HG03045 (cell line): ENCODE data around the gene ME2.
"Not testable (repeated sequence)": the region's sequence is repeated elsewhere in the genome, so short reads cannot be mapped to it uniquely, and the experiment has no call there.

Source experiments
- ATAC-seq: cut with Tn5 transposase; IDR thresholded peaks from one replicate; pipeline ENCODE4 v1.9.1; 2021; ENCODE audit warnings: mild to moderate bottlenecking, moderate library complexity; ENCODE audit not compliant: unreplicated experiment

The ME2 gene

DNA sequence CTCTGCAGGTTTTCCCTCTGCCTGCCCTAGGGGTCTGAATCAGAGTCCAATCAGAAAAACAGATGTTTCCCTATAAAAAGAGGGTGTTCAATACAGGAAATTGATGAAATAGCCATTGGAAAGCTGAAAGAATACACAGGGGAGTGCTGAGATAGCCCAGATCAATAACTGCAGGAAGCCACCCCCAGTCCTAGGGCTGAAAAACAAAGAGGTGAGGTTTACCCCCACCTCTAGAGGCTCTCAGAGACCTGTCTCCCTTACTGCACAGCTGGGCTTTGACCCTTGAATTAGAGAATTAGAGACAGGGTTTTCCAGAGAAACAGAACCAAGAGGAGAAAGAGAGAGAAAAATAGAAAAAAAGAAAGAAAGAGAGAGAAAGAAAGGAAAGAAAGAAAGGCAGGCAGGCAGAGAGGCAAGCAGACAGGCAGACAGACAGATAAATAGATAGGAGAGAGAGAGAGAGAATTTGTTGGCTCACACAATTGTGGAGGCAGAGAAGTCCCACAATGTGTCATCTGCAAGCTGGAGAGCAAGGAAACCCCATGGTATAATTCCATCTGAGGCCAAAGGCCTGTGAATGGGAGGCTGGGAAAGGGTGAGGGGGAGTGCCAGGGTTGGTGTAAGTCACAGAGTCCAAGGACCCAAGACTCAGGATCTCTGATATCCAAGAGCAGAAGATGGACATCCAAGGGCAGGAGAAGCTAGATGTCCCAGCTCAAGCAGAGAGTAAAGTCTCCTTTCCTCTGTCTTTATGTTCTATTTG is 18.9 kb upstream of the ME2 start:
- ATAC-seq, result no peak

DNA sequence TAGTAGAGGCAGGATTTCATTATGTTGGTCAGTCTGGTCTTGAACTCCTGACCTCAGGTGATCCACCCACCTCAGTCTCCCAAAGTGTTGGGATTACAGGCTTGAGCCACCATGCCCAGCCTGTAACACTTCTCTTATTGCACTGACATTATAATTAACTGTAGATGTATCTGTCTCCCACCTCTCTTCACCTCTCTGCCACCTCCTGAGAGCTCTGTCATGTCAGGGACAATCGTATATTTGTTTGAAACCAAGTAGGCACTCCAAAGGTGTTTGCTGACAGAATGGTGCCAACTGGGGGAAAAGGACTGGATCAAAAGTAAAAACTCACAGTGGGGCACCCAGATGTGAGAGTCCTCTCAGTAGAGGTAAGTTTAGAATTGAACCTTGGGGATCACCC is 17.3 kb upstream of the ME2 start:
- ATAC-seq, result no peak

DNA sequence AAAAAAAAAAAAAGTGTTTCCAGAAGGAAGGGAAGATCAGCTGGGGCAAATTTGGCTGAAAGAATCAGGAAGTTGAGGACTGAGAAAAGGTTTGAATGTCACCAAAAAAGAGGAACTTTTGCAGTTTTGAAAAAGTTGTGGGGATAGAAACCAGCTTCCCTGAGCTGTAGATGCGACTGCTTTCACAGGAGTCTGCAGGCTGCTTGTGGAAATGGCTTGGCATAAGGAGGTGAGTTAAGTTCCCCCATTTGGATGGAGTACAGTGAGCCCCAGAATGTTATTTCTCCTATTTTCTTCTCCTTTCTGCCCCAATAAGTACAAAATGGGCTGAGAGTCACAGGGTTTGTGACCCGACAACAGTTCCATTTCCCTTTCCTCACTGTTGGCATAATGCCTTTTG is 16.5 kb upstream of the ME2 start:
- no peak for ATAC-seq

DNA sequence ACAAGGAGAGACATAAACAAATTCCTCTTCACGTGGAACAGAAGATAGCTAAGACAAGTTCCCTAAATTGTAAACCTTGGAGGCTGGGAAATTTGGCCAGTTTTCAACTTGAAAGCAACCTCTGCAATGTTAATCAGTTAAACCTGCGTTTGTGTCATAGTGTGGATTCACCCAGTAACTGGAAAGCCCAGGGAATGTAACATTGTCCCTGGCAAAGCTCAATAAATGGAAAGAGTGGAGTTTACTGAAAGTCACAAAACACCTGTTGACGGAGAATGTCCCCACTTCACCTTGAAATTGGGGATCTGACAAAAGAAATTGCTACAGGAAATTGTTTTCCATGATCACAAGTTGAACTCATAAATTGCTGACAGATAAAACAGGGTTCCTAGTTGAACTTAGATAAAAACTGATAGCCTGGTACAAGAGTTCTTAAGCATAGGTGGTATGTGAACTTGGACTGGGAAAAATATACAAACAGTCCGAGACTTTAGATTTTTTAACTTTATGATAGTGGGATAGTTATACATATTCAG is 15.0 kb upstream of the ME2 start:
- ATAC-seq, result no peak

DNA sequence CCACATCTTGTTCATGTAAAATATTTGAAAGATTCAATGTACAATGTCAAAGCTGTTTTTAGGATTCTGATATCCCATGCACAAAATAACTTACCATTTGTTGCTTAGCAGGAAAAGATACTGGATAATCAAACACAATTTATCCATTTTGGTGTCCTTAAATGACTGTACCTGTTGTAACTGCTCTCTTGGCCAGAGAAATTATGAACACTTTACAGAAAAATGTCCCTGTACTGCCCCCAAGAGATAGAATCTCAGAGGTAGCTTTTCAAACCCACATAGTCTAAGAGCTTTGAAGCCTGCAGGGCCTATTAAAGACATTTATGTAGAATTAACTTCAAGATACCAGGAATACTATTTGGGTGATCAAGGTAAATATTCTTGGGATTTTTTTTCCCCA is 12.2 kb upstream of the ME2 start:
- no peak for ATAC-seq

DNA sequence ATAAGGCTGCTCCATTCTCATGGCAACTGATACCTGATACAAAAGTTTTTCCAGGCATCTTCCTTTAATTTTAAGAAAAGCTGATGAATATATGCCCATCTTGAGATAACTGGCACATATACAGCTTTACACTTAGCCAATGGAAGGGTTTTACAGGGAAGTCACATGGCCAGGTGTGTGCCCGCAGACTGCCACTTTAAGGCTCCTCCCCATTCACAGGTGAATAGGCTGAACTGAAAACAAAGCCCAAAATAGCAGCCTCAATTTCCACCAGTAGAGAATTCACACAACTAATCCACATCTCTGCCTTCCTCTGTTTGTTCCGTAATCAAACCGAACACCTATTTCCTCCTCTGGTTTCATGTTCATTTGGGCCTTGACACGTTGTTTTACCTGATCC is 9.8 kb upstream of the ME2 start:
- no peak for ATAC-seq

DNA sequence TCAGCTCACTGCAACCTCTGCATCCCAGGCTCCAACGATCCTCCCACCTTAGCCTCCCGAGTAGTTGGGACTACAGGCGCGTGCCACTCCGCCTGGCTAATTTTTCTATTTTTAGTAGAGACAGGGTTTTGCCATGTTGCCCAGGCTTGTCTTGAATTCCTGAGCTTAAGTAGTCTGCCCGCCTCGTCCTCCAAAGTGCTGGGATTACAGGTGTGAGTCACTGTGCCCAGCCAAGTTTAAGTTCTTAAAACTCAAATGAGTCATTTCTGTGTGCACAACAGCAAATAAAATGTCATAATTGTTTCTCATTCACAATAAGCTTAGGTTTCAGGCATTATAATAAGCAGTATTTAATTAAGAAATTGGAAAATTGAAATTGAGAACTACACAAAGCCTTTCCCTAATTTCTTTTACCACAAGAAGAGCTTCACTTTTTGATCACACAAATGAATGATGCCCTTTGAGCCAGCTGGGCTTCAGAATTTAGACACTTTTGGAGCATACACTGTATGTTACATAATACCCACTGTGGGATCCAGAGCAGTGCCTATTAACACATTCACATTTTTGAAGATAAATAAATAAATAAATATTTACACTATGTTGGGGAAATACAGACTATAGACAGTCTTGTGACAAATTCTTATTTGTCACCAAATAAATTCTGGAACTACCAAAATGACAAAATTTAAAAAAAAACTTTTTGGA is 8.6 kb upstream of the ME2 start:
- no peak for ATAC-seq

DNA sequence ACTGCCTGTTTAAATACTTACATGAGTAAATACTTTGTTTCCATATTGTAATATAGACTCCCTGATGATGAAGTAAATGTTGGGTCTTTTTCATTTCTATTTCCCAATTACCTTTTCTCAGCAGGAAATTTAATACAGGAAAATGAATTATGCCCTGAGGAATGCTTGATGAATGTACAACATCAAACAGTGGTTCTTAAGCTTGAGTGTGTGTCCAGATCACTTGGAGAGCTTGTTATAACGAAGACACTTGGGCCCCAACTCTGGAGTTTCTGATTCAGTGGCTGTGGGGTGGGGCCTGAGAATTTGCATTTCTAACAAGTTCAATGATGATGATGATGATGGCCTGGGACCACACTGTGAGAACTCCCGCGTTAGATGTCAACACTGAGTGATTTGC is 7.1 kb upstream of the ME2 start:
- no peak for ATAC-seq

DNA sequence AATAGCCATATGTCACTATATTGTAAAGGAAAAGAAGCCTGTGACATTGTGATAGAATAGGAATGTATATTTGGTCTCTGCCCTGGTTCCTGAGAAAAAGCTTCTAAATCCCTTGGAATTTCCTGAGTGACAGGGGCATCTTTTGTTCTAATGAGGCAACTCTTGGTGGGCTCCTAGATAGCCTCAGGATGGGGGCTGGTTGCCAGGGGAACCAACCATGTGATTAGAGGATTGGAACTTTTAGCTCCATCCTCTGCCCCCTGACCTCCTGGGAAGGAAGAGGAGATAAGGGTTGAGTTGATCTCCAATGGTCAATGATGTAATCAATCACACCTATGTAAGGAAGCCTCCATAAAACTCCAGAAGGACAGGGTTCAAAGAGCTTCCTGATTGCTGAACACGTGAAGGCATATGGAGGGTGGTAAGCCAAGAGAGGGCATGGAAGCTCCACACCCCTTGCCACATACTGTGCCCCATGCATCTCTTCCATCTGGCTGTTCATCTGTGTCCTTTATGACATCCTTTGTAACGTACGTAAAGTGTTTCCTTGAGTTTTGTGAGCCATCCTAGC is 2.9 kb upstream of the ME2 start:
- no peak for ATAC-seq

DNA sequence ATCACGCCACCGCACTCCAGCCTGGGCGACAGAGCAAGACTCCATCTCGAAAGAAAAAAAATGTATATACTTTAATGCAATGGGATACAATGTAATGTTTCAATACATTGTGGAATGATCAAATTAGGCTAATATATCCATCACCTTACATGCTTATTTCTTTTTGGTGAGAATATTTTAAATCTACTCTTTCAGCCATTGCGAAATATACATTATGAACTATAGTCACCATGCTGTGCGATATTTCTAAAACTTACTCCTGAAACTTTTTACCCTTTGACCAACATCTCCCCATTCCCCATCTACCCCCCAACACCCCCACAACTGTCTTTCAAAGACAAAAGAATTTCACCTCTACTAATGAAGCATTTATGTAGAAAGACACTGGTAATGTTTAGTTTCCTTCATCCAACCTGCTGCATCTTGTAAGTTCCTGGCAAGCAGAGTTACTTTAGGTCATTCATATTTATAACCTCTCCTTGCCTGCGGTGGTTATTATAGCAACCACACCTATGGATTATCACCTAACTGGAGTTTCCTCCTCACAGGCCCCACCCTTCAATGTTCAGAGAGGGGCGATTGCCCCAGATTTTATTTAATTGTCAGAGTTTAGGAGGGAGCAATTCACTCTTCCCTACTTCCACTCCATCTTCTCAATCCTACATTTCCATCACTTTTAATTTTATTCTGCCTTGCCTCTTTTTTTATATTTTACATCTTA is 1.2 kb upstream of the ME2 start:
- no peak for ATAC-seq

DNA sequence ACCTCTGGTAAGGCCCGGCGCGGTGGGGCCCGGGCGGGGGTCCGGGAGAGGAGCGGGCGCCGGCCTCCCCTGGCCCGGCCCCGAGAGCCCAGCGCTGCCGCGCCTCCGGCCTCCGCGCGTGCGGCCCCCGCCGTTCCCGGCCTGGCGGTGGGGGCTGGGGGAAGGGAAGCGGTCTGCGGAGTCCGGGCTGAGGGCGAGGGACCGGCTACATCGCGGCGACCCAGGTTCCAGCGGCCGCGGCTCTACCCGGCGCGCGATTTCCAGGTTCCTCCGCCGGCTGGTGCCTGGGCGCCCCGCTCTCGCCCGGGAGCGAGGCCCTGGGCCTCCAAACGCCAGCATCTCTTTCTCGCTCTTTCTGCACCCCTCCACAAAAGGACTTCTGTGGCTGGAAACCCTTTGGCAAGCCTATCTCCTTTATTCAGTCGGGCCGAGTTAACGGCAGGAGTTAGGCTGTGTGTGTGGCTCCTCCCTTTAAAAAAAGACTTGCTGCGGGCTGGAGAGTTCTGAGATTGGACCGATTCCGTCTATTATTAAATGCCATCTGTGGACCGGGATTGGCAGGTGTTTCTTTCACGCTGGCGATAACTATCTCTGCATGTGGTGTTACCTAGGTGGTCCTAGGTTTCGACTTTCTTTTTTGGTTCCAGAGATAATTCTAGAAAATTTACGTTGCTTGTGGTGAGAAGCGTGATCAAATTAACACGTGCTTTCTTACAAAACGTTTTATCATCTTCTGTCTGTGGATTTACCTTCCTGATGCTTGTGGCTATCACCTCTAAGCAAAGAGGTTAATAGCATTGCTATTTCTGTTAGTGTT is 592 bp downstream of the ME2 start:
- ATAC-seq, result peak; percentile 21

DNA sequence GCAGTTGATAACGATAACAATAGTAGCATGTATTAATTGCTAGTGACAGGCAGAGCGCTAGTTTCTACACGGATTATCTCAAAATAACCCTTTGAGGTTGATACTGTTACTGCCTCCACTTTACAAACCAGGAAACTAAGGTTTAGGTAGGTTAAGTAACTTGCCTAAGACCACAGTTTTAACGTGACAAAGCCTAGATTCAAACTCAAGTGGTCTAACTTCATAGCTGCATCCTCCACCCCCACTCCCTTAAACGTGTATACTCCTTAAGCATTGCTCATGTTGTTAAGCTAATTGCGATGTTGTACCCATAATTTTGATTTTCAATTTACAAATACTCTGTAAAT is 1.2 kb downstream of the ME2 start:
- ATAC-seq, result no peak

DNA sequence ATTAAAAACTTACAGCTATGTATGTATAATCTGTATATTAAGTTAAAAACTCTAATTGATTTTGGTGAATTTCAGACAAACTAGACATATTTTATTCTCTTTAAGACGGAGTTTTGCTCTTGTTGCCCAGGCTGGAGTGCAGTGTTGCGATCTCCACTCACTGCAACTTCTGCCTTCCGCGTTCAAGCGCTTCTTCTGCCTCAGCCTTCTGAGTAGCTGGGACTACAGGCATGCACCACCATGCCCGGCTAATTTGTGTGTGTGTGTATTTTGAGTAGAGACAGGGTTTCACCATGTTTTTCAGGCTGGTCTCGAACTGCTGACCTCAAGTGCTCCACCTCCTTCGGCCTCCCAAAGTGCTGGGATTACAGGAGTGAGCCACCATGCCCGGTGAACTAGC is 2.0 kb downstream of the ME2 start:
- ATAC-seq, result not testable (repeated sequence)

DNA sequence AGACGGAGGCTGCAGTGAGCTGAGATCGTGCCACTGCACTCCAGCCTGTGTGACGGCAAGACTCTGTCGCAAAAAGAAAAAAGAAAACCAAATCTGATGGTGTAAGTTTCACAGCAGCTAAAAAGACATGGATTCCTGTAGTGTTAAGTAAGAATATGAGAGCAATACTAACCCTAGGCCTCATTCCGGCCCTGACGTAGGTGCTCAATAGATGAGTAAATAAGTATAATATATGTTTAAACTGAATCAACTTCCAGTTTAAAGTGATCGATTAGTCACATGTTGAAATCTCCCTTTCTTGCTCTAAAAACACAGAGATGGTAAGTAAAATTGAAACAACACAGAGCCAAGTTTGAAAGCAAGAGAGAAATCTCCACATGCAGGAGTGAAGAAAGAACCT is 8.0 kb downstream of the ME2 start:
- no peak for ATAC-seq

DNA sequence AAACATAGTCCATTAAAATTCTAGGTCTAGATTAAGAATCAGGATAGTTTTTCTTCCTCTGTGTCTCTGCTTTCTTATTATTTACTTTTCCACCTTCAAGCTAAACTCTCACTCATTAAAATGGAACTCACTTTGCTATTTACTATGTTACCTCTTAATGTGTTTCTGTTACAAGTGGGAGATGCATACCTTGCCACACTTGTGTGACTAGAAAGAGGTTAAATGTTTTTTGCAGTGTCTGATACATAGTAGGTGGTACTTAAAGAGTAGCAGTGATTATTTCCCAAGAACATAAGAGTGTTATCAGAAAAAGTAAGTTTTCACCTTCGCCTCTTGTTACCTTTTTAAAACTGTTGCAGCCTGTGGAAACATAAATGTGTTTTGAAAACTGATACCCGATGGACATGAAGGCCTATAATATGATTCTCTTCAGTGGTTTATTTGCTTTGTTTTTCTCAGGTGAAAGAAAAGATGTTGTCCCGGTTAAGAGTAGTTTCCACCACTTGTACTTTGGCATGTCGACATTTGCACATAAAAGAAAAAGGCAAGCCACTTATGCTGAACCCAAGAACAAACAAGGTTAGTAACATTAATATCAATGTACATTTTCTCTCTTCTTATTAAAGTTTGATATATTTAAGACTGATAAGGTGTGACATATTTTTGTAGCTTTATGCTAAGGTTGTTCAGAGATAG is 16.6 kb downstream of the ME2 start:
- no peak for ATAC-seq

DNA sequence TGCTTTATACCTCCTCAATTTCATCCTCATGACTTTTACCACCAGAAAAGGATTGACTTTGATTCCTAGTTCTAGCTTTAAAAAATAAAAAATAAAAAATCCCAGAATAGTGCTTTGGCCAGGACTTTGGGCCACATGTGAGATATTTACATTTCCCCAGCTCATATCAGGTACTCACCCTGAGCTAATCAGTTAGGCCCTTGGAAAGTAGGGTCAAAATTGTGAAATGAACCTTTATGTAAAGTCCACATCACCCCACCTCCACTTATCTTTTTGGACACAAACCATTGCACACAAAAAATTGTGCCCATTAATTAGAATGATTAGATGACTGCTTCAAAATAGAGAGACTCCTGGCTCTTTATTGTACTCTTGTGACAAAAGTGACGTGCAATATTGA is 17.2 kb downstream of the ME2 start:
- ATAC-seq, result no peak

DNA sequence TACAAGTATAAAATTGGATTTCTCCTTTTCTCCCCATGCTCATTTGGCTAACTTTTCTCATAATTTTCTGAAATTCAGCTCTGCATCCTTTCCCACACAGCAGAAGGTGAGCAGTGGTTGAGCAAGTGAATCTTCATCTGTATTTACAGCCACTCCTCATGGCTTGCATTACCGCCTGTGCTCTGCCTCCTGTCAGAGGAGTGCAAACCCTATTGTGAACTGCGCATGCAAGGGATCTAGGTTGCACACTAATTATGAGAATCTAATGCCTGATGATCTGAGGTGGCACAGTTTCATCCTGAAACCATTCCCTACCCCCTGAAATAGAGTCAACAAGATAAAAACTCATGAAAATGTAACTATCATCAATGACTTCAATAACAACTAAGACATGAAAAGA is 20.0 kb downstream of the ME2 start:
- no peak for ATAC-seq

DNA sequence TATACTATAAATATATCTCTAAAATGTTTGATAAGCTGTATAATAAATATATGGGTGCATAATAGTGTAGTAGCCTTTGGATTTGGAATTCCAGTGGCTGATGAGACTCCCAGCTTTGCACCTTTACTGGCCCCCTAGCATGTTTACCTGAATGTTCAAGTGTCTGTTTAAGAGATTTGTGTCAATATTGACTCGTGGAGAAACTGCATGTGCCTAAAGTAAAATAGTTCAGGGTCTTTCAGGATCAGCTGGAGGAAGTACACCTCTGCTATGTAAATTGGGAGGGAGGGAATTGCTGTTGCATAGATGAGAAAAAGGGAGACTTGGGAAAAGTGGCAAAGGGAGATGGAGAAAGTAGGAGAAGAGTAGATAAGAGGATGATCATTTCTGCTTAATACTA is 23.9 kb downstream of the ME2 start:
- ATAC-seq, result no peak

DNA sequence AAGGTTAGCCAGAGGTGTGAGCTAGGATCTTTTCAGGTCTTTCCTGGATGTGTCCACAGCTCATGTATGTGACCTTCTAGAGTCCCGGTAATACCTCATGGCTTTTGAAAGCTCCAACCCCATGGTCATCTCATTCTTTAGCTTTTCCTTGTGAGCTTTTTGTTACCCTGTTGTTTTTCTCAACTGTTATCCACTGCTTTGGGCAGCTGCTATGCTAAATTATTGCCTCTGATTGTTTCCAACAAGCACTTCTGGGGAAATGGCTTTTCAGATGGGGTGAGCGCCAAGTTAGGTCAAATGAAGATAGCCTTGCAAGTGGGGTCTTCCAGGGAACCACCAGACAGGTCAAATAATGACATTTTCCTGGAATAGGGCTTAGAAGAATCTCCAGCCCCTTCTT is 27.9 kb downstream of the ME2 start:
- no peak for ATAC-seq

DNA sequence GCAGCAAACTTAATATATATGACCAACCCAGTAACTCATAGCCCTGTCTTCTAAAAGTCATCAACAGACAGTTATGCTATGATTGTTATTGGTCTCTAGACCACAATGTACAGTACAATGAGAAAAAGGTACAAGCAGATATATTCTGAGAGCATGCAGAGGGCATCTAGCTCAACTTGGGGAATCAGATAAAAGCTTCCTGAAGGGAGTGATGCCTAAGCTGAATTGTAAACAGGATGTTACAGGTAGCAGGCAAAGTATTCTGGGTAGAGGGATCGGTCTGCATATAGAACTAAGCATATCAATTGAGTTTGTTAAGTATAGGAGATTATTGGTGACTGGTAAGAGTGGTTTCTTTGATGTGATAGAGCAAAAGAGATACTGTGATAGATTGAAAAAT is 30.3 kb downstream of the ME2 start:
- ATAC-seq, result no peak
